Activated CD8-positive, alpha-beta memory T cell treated with anti-CD3 and anti-CD28 coated beads, Interleukin-2, amount 50 U/mL, for 4 hours (primary cell): ENCODE measurements around the gene SAMD13.
"Not testable (repeated sequence)": the region's sequence is repeated elsewhere in the genome, so short reads cannot be mapped to it uniquely, and the experiment has no call there.

ENCODE experiments used
- DNase-seq: peaks from one replicate; pipeline ENCODE4 v3.0.0-alpha.2; 2020

Gene SAMD13

GRCh38 chr1:84287389-84287788 is 14.1 kb upstream of the SAMD13 start:
- not testable (repeated sequence) for DNase-seq

GRCh38 chr1:84289169-84289785 is 12.2 kb upstream of the SAMD13 start:
- no peak for DNase-seq

GRCh38 chr1:84291882-84292655 is 9.4 kb upstream of the SAMD13 start:
- no peak for DNase-seq

- no peak for DNase-seq
Observed at GRCh38 chr1:84293766-84294165, 7.7 kb upstream of the SAMD13 start.

- DNase-seq, result no peak
Observed at GRCh38 chr1:84294751-84295150, 6.8 kb upstream of the SAMD13 start.

- no peak for DNase-seq
Observed at GRCh38 chr1:84297546-84298244, 3.8 kb upstream of the SAMD13 start.

GRCh38 chr1:84298328-84298683 is 3.2 kb upstream of the SAMD13 start:
- DNase-seq, result peak; percentile 60

- peak; percentile 40 for DNase-seq
Observed at GRCh38 chr1:84298684-84299535, 2.6 kb upstream of the SAMD13 start.

- no peak for DNase-seq
Observed at GRCh38 chr1:84299536-84300170, 1.9 kb upstream of the SAMD13 start.

GRCh38 chr1:84300501-84300900 is 1.0 kb upstream of the SAMD13 start:
- DNase-seq, result no peak

- no peak for DNase-seq
Observed at GRCh38 chr1:84301785-84302385, 377 bp downstream of the SAMD13 start.

- DNase-seq, result no peak
Observed at GRCh38 chr1:84303314-84303830, 1.9 kb downstream of the SAMD13 start.

GRCh38 chr1:84307398-84307797 is 5.9 kb downstream of the SAMD13 start:
- no peak for DNase-seq

GRCh38 chr1:84311296-84311695 is 9.8 kb downstream of the SAMD13 start:
- DNase-seq, result no peak

- no peak for DNase-seq
Observed at GRCh38 chr1:84319662-84320061, 18.2 kb downstream of the SAMD13 start.

GRCh38 chr1:84327830-84328229 is 26.3 kb downstream of the SAMD13 start:
- no peak for DNase-seq

- no peak for DNase-seq
Observed at GRCh38 chr1:84330125-84330984, 28.8 kb downstream of the SAMD13 start.

GRCh38 chr1:84339503-84339902 is 38.0 kb downstream of the SAMD13 start:
- no peak for DNase-seq

GRCh38 chr1:84344286-84344685 is 42.8 kb downstream of the SAMD13 start:
- no peak for DNase-seq

GRCh38 chr1:84345220-84345619 is 43.7 kb downstream of the SAMD13 start:
- no peak for DNase-seq
